ENCODE measurements around the gene MSMB.

- TF ChIP-seq, protein P1, sequence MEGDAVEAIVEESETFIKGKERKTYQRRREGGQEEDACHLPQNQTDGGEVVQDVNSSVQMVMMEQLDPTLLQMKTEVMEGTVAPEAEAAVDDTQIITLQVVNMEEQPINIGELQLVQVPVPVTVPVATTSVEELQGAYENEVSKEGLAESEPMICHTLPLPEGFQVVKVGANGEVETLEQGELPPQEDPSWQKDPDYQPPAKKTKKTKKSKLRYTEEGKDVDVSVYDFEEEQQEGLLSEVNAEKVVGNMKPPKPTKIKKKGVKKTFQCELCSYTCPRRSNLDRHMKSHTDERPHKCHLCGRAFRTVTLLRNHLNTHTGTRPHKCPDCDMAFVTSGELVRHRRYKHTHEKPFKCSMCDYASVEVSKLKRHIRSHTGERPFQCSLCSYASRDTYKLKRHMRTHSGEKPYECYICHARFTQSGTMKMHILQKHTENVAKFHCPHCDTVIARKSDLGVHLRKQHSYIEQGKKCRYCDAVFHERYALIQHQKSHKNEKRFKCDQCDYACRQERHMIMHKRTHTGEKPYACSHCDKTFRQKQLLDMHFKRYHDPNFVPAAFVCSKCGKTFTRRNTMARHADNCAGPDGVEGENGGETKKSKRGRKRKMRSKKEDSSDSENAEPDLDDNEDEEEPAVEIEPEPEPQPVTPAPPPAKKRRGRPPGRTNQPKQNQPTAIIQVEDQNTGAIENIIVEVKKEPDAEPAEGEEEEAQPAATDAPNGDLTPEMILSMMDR (IDR thresholded peaks at IDR 0.05): no peak
- TF ChIP-seq POLR2A (IDR thresholded peaks at IDR 0.05): no peak
Measured at GRCh38 chr10:46026106-46026505, 20.0 kb downstream of the MSMB start.

Measured in body of pancreas (tissue), 4 donors.